Transverse colon (tissue), 4 donors: ENCODE data around the gene PAK4. TPM values are rescaled to one million over a fixed set of nuclear protein-coding genes. Genes with fewer than 3 reads are reported as not detected.
"Not testable (repeated sequence)": the region's sequence is repeated elsewhere in the genome, so short reads cannot be mapped to it uniquely, and the experiment has no call there.

Source experiments
- DNase-seq: peaks from one replicate; pipeline ENCODE4 v3.0.0-alpha.2; 2019
- H3K27ac ChIP-seq, 4 donors: fragments of 200-600 bp; sonication (generic); 2 replicates each; pipeline ENCODE4 v1.5.1; 2016 to 2018; ENCODE audit warnings: inconsistent platforms in 4 of 4
- H3K27me3 ChIP-seq: fragments of 200-600 bp; sonication (generic); 2 replicates; pipeline ENCODE4 v1.5.1; 2017; ENCODE audit warnings: inconsistent platforms
- H3K36me3 ChIP-seq, 4 donors: fragments of 200-600 bp; sonication (generic); 2 replicates each; pipeline ENCODE4 v1.5.1; 2017 to 2019; ENCODE audit warnings: inconsistent platforms in 4 of 4
- H3K4me1 ChIP-seq, 4 donors: fragments of 200-600 bp; sonication (generic); 2 replicates each; pipeline ENCODE4 v1.5.1; 2017 to 2020; ENCODE audit warnings: inconsistent platforms in 4 of 4
- H3K4me3 ChIP-seq, 4 donors: fragments of 200-600 bp; sonication (generic); 1 replicate in 1 of 4; 2 replicates in 3 of 4; pipeline versions ENCODE4 v1.5.1 to v1.6.1; 2017 to 2019; ENCODE audit warnings: inconsistent platforms in 4 of 4
- H3K9me3 ChIP-seq, 2 donors: fragments of 200-600 bp; sonication (generic); 2 replicates each; pipeline ENCODE4 v1.5.1; 2017 to 2019; ENCODE audit warnings: inconsistent platforms in 2 of 2
- EP300 ChIP-seq: sonication (generic); formaldehyde crosslinking; IDR thresholded peaks from one replicate; pipeline ENCODE4 v1.6.1; 2017; ENCODE audit warnings: antibody characterized with exemption, low read depth
- POLR2A ChIP-seq: fragments of 450-650 bp; IDR thresholded peaks from one replicate; pipeline ENCODE4 v1.6.1; 2016; ENCODE audit warnings: antibody characterized with exemption, mild to moderate bottlenecking, moderate library complexity
- POLR2AphosphoS5 ChIP-seq, 3 donors: sonication (generic); formaldehyde crosslinking; IDR thresholded peaks; one replicate each; pipeline ENCODE4 v1.6.1; 2016; ENCODE audit warnings: antibody characterized with exemption in 3 of 3
- WGBS, 2 donors: methylation state at CpG; one replicate each; pipeline ENCODE4 v1.1.5; 2018; ENCODE audit warnings: low coverage in 1 of 2; 5-methylcytosine and 5-hydroxymethylcytosine counted together
- in situ Hi-C, 4 donors: fragments of 200-750 bp; cut with MboI; loops; one replicate each; pipeline versions ENCODE4 v1.15.0 to v1.15.1; 2017; ENCODE audit warnings: low sequenced_read_pairs in 3 of 4, low pct_ligation_motif_present in 1 of 4, low pct_unique_long_range_greater_than_20kb in 1 of 4
- intact Hi-C: fragments of 100-400 bp; cut with DNase I; formaldehyde crosslinking; loops from one replicate; pipeline ENCODE4 v1.15.1; 2023; ENCODE audit warnings: low total_unique reads
- total RNA-seq, 4 donors: library from RNA; depleted of rRNA; stranded (reverse); fragments of >200 nt; gene quantifications; one replicate each; pipeline ENCODE4 v1.1.0, GENCODE V29; 2016
- TF ChIP-seq, protein P1 (sequence below), 5 experiments: fragments of 200-600 bp in 3 of 5; fragments of 450-650 bp in 2 of 5; sonication (generic) in 3 of 5; IDR thresholded peaks; 1 replicate in 2 of 5; 2 replicates in 3 of 5; pipeline ENCODE4 v1.5.1; 2016 to 2017; ENCODE audit warnings: antibody characterized with exemption in 5 of 5, inconsistent platforms in 3 of 5, mild to moderate bottlenecking in 2 of 5, moderate library complexity in 1 of 5

PAK4 gene
- total RNA-seq, 4 donors from 2014 or later, result 43.8 to 96.1 (median 63.2) TPM

DNA sequence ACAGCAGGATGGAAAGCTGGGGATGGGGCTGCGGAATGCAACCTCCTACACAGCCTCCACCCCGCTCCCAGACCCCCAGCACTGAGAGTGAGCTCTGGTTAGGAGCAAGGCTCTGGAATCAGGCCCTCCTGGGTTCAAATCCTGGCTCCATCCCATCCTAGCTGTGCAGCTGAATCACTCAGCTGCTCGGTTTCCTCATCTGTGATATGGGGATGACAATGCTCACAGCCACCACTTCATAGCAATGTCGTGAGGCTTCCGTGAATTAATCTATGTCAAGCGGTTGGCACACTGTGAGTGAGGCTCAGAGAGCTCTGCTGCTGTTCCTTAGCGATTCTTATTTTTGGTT, 40.9 kb upstream of the PAK4 start:
- Histone ChIP-seq H3K27ac (no peak overlapping the region), H3K27me3 (peaks cover 83% of the 10 kb centered on the region), H3K9me3 (no peaks in the 10 kb centered on the region), H3K4me3 (no peak overlapping the region), H3K4me1 (peaks cover 0 to 13% (median 5%) of the 10 kb centered on the region in 4 donors), H3K36me3 (no peaks in the 10 kb centered on the region)
- TF ChIP-seq, protein P1, sequence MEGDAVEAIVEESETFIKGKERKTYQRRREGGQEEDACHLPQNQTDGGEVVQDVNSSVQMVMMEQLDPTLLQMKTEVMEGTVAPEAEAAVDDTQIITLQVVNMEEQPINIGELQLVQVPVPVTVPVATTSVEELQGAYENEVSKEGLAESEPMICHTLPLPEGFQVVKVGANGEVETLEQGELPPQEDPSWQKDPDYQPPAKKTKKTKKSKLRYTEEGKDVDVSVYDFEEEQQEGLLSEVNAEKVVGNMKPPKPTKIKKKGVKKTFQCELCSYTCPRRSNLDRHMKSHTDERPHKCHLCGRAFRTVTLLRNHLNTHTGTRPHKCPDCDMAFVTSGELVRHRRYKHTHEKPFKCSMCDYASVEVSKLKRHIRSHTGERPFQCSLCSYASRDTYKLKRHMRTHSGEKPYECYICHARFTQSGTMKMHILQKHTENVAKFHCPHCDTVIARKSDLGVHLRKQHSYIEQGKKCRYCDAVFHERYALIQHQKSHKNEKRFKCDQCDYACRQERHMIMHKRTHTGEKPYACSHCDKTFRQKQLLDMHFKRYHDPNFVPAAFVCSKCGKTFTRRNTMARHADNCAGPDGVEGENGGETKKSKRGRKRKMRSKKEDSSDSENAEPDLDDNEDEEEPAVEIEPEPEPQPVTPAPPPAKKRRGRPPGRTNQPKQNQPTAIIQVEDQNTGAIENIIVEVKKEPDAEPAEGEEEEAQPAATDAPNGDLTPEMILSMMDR (IDR thresholded peaks at IDR 0.05), result no peak
- no peak for TF ChIP-seq POLR2AphosphoS5 (IDR thresholded peaks at IDR 0.05)
- TF ChIP-seq EP300, result no peak
- TF ChIP-seq POLR2A, result no peak
- in situ Hi-C loops (no loop called here), intact Hi-C loops (no loop called here)
- 29 to 59% methylated on average over 1 to 7 of the region's 7 CpGs for WGBS, 2 donors
- no peak for DNase-seq

DNA sequence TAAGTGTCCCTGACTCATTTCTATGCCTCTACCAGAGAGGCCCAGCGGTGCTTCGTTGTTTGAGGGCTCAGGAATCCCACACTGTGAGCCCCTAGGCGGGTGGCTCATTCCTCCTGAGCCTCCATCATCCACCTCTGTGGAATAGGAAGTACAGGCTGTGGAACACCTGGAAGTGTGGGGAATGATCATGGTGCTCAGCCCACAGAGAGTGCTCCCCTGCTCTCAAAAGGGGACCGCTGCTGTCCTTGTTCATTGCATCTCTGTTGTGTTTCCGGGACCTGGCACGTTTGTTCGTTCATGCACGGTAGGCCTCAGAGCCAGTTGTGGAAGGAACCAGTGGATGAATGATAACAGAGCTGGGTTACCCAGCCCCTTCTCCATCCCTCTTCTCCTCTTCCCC, 40.2 kb upstream of the PAK4 start:
- no peaks in the 10 kb centered on the region for H3K9me3 ChIP-seq
- 40 to 80% methylated on average over 1 to 8 of the region's 8 CpGs for WGBS, 2 donors

DNA sequence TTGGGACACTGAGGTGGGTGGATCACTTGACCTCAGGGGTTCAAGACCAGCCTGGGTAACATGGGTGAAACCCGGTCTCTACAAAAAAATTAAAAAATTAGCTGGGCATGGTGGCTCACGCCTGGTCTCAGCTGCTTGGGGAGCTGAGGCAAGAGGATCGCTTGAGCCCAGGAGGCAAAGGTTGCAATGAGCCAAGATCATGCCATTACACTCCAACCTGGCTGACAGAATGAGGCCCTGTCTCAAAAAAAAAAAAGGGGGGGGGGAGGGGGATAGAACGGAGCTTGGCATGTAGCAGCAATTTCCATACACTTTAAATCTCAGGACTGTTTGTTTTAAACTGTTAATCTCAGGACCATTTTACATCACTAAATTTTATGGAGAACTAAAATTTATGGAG, 39.2 kb upstream of the PAK4 start:
- Histone ChIP-seq H3K4me1 (peaks cover 0 to 13% (median 5%) of the 10 kb centered on the region in 4 donors), H3K36me3 (no peaks in the 10 kb centered on the region), H3K9me3 (no peaks in the 10 kb centered on the region), H3K27me3 (peaks cover 74% of the 10 kb centered on the region), H3K27ac (no peak overlapping the region), H3K4me3 (no peak overlapping the region)
- in situ Hi-C loops, result no loop called here
- TF ChIP-seq POLR2A (no peak), EP300 (no peak), POLR2AphosphoS5 (IDR thresholded peaks at IDR 0.05) (no peak)
- TF ChIP-seq, protein P1 (IDR thresholded peaks at IDR 0.05), result no peak
- WGBS, 2 donors, result 46 to 60% methylated on average over 4 of the region's 4 CpGs
- DNase-seq, result no peak
- intact Hi-C loops, result no loop called here

More for the DNA sequence above, 40.2 kb upstream of the PAK4 start:
- Histone ChIP-seq H3K27me3 (peaks cover 83% of the 10 kb centered on the region), H3K4me1 (peaks cover 0 to 13% (median 5%) of the 10 kb centered on the region in 4 donors), H3K36me3 (no peaks in the 10 kb centered on the region), H3K4me3 (no peak overlapping the region), H3K27ac (no peak overlapping the region)
- in situ Hi-C loops, result no loop called here
- DNase-seq, result no peak
- TF ChIP-seq, protein P1 (IDR thresholded peaks at IDR 0.05), result no peak
- intact Hi-C loops, result no loop called here

DNA sequence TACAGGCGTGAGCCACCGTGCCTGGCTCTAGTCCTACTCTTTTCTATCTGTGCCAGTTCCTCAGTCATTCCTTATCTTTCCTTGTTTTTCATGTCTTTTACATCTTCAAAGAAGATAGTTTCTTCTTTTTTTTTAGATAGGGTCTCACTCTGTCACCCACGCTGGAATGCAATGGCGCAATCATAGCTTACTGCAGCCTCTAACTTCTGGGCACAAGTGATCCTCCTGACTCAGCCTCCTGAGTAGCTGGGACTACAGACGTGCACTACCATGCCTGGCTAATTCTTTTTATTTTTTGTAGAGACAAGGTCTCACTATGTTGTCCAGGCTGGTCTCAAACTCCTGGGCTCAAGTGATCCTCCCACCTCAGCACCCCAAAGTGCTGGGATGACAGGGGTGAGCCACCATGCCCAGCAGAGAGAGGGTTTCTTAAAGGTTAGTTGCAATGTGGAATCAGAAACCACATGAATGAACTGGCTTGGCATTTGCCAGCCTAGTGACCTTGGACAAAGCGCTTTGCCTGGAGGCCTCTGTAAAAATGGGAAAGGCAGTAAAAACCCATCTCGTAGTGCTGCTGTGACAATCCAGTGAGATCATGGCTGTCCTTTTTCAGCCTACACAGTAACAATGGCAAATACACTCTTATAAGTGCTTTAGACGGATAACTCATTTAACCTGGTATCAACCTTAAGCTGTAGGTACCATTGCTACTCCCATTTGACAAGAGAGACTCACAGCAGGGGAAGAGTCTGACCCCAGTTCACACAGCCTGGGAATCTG, 37.5 kb upstream of the PAK4 start:
- intact Hi-C loops (no loop called here), in situ Hi-C loops (no loop called here)
- H3K27me3 ChIP-seq, result peaks cover 71% of the 10 kb centered on the region
- 69 to 71% methylated on average over 8 of the region's 8 CpGs for WGBS, 2 donors
- no peaks in the 10 kb centered on the region for H3K36me3 ChIP-seq
- TF ChIP-seq POLR2A (no peak), POLR2AphosphoS5 (IDR thresholded peaks at IDR 0.05) (no peak), EP300 (no peak)
- TF ChIP-seq, protein P1 (IDR thresholded peaks at IDR 0.05), result no peak
- no peaks in the 10 kb centered on the region for H3K9me3 ChIP-seq
- no peak overlapping the region for H3K4me3 ChIP-seq
- no peak overlapping the region for H3K27ac ChIP-seq
- H3K4me1 ChIP-seq, result peaks cover 0 to 13% (median 5%) of the 10 kb centered on the region in 4 donors
- DNase-seq, result no peak

DNA sequence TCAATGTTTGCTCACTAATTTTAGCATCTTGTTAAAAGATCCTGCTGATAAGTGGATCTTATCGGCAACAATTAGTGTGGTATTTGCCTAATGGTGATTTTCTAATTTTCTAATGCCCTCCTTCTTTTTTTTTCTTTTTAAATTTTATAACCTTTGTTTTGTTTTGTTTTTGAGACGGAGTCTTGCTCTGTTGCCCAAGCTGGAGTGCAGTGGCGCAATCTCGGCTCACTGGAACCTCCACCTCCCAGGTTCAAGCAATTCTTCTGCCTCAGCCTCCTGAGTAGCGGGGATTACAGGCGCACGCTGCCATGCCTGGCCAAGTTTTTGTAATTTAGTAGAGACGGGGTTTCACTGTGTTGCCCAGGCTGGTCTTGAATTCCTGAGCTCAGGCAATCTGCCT, 35.6 kb upstream of the PAK4 start:
- DNase-seq, intact Hi-C loops, H3K27ac ChIP-seq, H3K4me1 ChIP-seq, in situ Hi-C loops, H3K36me3 ChIP-seq, H3K4me3 ChIP-seq, H3K9me3 ChIP-seq: not testable (repeated sequence)
- H3K27me3 ChIP-seq, result peaks cover 70% of the 10 kb centered on the region
- 73 to 86% methylated on average over 2 to 8 of the region's 8 CpGs for WGBS, 2 donors
